IMR-90 (cell line): ENCODE data around the gene CEP83. TPM values are rescaled to one million over a fixed set of nuclear protein-coding genes. Genes with fewer than 3 reads are reported as not detected.

Experiments
- ATAC-seq: fragments of 200-7000 bp; cut with Tn5 transposase; 2 replicates; pipeline ENCODE4 v1.9.1; 2020; ENCODE audit warnings: low read depth, mild to moderate bottlenecking, moderate library complexity
- BruUV-seq: library from RNA; stranded (reverse); fragments of 400-500 nt; replicated peaks from 2 replicates; lab custom pipeline; 2021; lab: Mats Ljungman, UMichigan
- CTCF ChIA-PET: fragments of 300-600 bp; formaldehyde crosslinking; extraction: SDS; loops from one replicate; lab custom pipeline; 2021; ENCODE audit warnings: antibody characterized with exemption; lab: Yijun Ruan, JAX
- POLR2A ChIA-PET: fragments of 300-600 bp; sonication (Branson Sonifier 250); formaldehyde crosslinking; loops from one replicate; lab custom pipeline; 2022; ENCODE audit warnings: antibody characterized with exemption; ENCODE audit not compliant: unreplicated experiment; lab: Charles Lee
- DNase-seq: peaks from one replicate; pipeline ENCODE4 v3.0.0; 2013
- H2AFZ ChIP-seq: replicated peaks from 2 replicates; pipeline ENCODE3; 2013; ENCODE audit warnings: low read length, mild to moderate bottlenecking; ENCODE audit not compliant: poor library complexity
- H2AK5ac ChIP-seq: 2 replicates; pipeline ENCODE4 v1.6.1; 2013; ENCODE audit warnings: low read depth, low read length, inconsistent platforms
- H2AK9ac ChIP-seq: replicated peaks from 2 replicates; pipeline ENCODE3; 2013; ENCODE audit warnings: mild to moderate bottlenecking, low read depth, low read length, moderate library complexity; ENCODE audit not compliant: poor library complexity
- H2BK120ac ChIP-seq: 2 replicates; pipeline ENCODE4 v1.6.1; 2013; ENCODE audit warnings: low read depth, low read length, inconsistent platforms
- H2BK15ac ChIP-seq: 3 replicates; pipeline ENCODE4 v1.6.1; 2013; ENCODE audit warnings: low read depth, low read length, inconsistent platforms
- H2BK20ac ChIP-seq: 2 replicates; pipeline ENCODE4 v1.6.1; 2013; ENCODE audit warnings: low read depth, mild to moderate bottlenecking, inconsistent platforms, low read length, moderate library complexity
- H2BK5ac ChIP-seq: 2 replicates; pipeline ENCODE4 v1.6.1; 2013; ENCODE audit warnings: mild to moderate bottlenecking, low read depth, low read length, inconsistent platforms; ENCODE audit not compliant: poor library complexity, severe bottlenecking
- H3K14ac ChIP-seq: replicated peaks from 2 replicates; pipeline ENCODE4 v1.6.1; 2013; ENCODE audit warnings: low read depth, low read length, inconsistent platforms
- H3K18ac ChIP-seq: 2 replicates; pipeline ENCODE4 v1.6.1; 2013; ENCODE audit warnings: low read depth, low read length, control low read depth
- H3K23ac ChIP-seq: 2 replicates; pipeline ENCODE4 v1.6.1; 2013; ENCODE audit warnings: low read depth, low read length, inconsistent platforms
- H3K27ac ChIP-seq: 2 replicates; pipeline ENCODE4 v1.5.1; 2013; ENCODE audit warnings: mild to moderate bottlenecking, control low read depth, low read length; ENCODE audit not compliant: insufficient read depth
- H3K27me3 ChIP-seq: 2 replicates; pipeline ENCODE4 v1.6.1; 2013; ENCODE audit warnings: low read length; ENCODE audit not compliant: control insufficient read depth, insufficient read depth
- H3K36me3 ChIP-seq: 2 replicates; pipeline ENCODE4 v1.6.1; 2013; ENCODE audit warnings: low read length, mixed read lengths; ENCODE audit not compliant: control insufficient read depth, insufficient read depth
- H3K4ac ChIP-seq: 2 replicates; pipeline ENCODE4 v1.6.1; 2013; ENCODE audit warnings: low read depth, low read length, inconsistent platforms
- H3K4me1 ChIP-seq: 2 replicates; pipeline ENCODE4 v1.6.1; 2013; ENCODE audit warnings: low read length, mixed read lengths; ENCODE audit not compliant: control insufficient read depth, insufficient read depth
- H3K4me2 ChIP-seq: 2 replicates; pipeline ENCODE4 v1.6.1; 2013; ENCODE audit warnings: low read depth, mild to moderate bottlenecking, control low read depth, low read length, moderate library complexity
- H3K4me3 ChIP-seq: 2 replicates; pipeline ENCODE4 v1.5.1; 2013; ENCODE audit warnings: low read depth, mild to moderate bottlenecking, control low read depth, low read length, moderate library complexity; ENCODE audit not compliant: insufficient read depth
- H3K56ac ChIP-seq: 2 replicates; pipeline ENCODE4 v1.6.1; 2013; ENCODE audit warnings: low read length, inconsistent platforms; ENCODE audit not compliant: insufficient read depth; ENCODE audit errors: extremely low read depth
- H3K79me1 ChIP-seq, 2 experiments: 2 replicates each; pipeline ENCODE4 v1.6.1; 2013; ENCODE audit warnings: low read length in 2 of 2, inconsistent platforms in 1 of 2, low read depth in 1 of 2
- H3K9ac ChIP-seq: 2 replicates; pipeline ENCODE4 v1.6.1; 2013; ENCODE audit warnings: low read depth, low read length, control low read depth
- H3K9me1 ChIP-seq: 2 replicates; pipeline ENCODE4 v1.6.1; 2013; ENCODE audit warnings: low read length, inconsistent platforms; ENCODE audit not compliant: insufficient read depth
- H3K9me3 ChIP-seq: 2 replicates; pipeline ENCODE4 v1.6.1; 2013; ENCODE audit warnings: low read length; ENCODE audit not compliant: control insufficient read depth, insufficient read depth
- H4K20me1 ChIP-seq: 2 replicates; pipeline ENCODE4 v1.6.1; 2013; ENCODE audit warnings: low read length, inconsistent platforms; ENCODE audit not compliant: insufficient read depth
- H4K5ac ChIP-seq: 2 replicates; pipeline ENCODE4 v1.6.1; 2013; ENCODE audit warnings: mild to moderate bottlenecking, low read depth, low read length, control low read depth
- H4K8ac ChIP-seq, 2 experiments: 2 replicates each; pipeline ENCODE4 v1.6.1; 2013; ENCODE audit warnings: low read depth in 2 of 2, low read length in 2 of 2, control low read depth in 1 of 2, inconsistent platforms in 1 of 2
- H4K91ac ChIP-seq: 2 replicates; pipeline ENCODE4 v1.6.1; 2013; ENCODE audit warnings: low read depth, low read length, inconsistent platforms; ENCODE audit not compliant: insufficient read depth
- BHLHE40 ChIP-seq: fragments of 150-350 bp; IDR thresholded peaks from 2 replicates; pipeline ENCODE4 v1.6.1; 2016; ENCODE audit warnings: mild to moderate bottlenecking, low read depth, low read length
- CTCF ChIP-seq: conservative IDR thresholded peaks from 2 replicates; pipeline ENCODE4 v1.5.1; 2012; ENCODE audit warnings: mild to moderate bottlenecking, low read depth, low read length, improper control_type of control experiment
- FOS ChIP-seq: fragments of 150-350 bp; IDR thresholded peaks from 2 replicates; pipeline ENCODE4 v1.6.1; 2016; ENCODE audit warnings: low read depth, low read length
- MAZ ChIP-seq: IDR thresholded peaks from 2 replicates; pipeline ENCODE4 v1.6.1; 2012; ENCODE audit warnings: low read depth, mild to moderate bottlenecking, low read length, improper control_type of control experiment, moderate library complexity, borderline replicate concordance
- MXI1 ChIP-seq: IDR thresholded peaks from 2 replicates; pipeline ENCODE4 v1.6.1; 2012; ENCODE audit warnings: low read depth, mild to moderate bottlenecking, low read length, moderate library complexity, borderline replicate concordance
- RAD21 ChIP-seq: IDR thresholded peaks from 2 replicates; pipeline ENCODE4 v1.6.1; 2012; ENCODE audit warnings: low read length, improper control_type of control experiment
- RFX5 ChIP-seq: IDR thresholded peaks from 2 replicates; pipeline ENCODE4 v1.8.0; 2012; ENCODE audit warnings: low read depth, mild to moderate bottlenecking, low read length, moderate library complexity
- SMC3 ChIP-seq: fragments of 150-350 bp; IDR thresholded peaks from 2 replicates; pipeline ENCODE4 v1.6.1; 2016; ENCODE audit warnings: low read depth, mild to moderate bottlenecking, antibody characterized with exemption, low read length, moderate library complexity
- USF2 ChIP-seq: fragments of 150-350 bp; IDR thresholded peaks from 2 replicates; pipeline ENCODE4 v1.6.1; 2017; ENCODE audit warnings: mild to moderate bottlenecking, antibody characterized with exemption, low read length, low read depth
- WGBS, 2 experiments: methylation state at CpG; one replicate each; pipeline versions ENCODE4 v1.1.5 to v1.1.7; 2013; ENCODE audit warnings: missing lambda C conversion rate in 2 of 2; ENCODE audit not compliant: insufficient read length in 1 of 2; ENCODE audit errors: extremely low coverage in 2 of 2; 5-methylcytosine and 5-hydroxymethylcytosine counted together
- dilution Hi-C: fragments of 300-500 bp; cut with HindIII; formaldehyde crosslinking; loops from one replicate; pipeline ENCODE4 v1.14.3; 2018; ENCODE audit warnings: low sequenced_read_pairs; ENCODE audit not compliant: unreplicated experiment
- in situ Hi-C: fragments of 300-500 bp; cut with MboI; formaldehyde crosslinking; loops from 3 replicates; pipeline ENCODE4 v1.14.3; 2019; ENCODE audit warnings: low sequenced_read_pairs, inconsistent platforms, mixed read lengths
- intact Hi-C: fragments of 100-400 bp; cut with micrococcal nuclease; formaldehyde crosslinking; loops from 2 replicates; pipeline ENCODE4 v1.10.0; 2022
- polyA plus RNA-seq, 3 experiments: library from polyadenylated mRNA; depleted of rRNA; stranded (reverse); fragments of >200 nt; gene quantifications; 2 replicates each; pipeline ENCODE4 v1.2.3, GENCODE V29; 2012; ENCODE audit warnings: low replicate concordance in 1 of 3
- total RNA-seq: library from RNA; depleted of rRNA; stranded (reverse); fragments of >200 nt; gene quantifications from 2 replicates; pipeline ENCODE4 v1.2.3, GENCODE V29; 2012

CEP83 gene
- total and polyA plus RNA-seq, 2 of the 4 experiments (the other 2 are of a cell fraction) = 3.9 to 8.9 TPM

GRCh38 chr12:94309373-94309772 lies 150.3 kb downstream of the CEP83 start:
- Histone ChIP-seq H2BK15ac (no peak overlapping the region), H3K4me3 (no peak overlapping the region), H3K9me3 (no peaks in the 10 kb centered on the region), H3K4me1 (peaks cover 7% of the 10 kb centered on the region), H4K20me1 (peaks cover 3% of the 10 kb centered on the region; the same call in 1 of the 2 replicates), H3K4me2 (no peak overlapping the region), H3K79me1 (no peaks in the 10 kb centered on the region), H3K27me3 (no peaks in the 10 kb centered on the region), H2BK120ac (no peak overlapping the region), H4K5ac (no peak overlapping the region), H2AFZ (no peak overlapping the region), H3K23ac (no peak overlapping the region), H3K18ac (no peak overlapping the region), H3K36me3 (no peaks in the 10 kb centered on the region; the same call in 1 of the 2 replicates), H2BK5ac (no peak overlapping the region), H2AK9ac (no peak overlapping the region), H3K27ac (no peak overlapping the region), H3K9me1 (peaks cover 6% of the 10 kb centered on the region), H3K4ac (no peak overlapping the region), H2AK5ac (no peak overlapping the region), H2BK20ac (no peak overlapping the region), H3K56ac (no peak overlapping the region), H3K9ac (no peak overlapping the region), H3K14ac (no peak overlapping the region), H4K8ac (no peak overlapping the region), H4K91ac (no peak overlapping the region)
- POLR2A ChIA-PET = no interaction called here
- no CpG with 5 or more reads among the region's 5 CpGs for WGBS, 2 experiments
- ATAC-seq = no peak
- dilution Hi-C loops = no loop called here
- no peak for DNase-seq
- BruUV-seq = no TSS peak
- TF ChIP-seq RFX5 (no peak), BHLHE40 (no peak), CTCF (no peak), MAZ (no peak), RAD21 (no peak), FOS (no peak), USF2 (no peak), MXI1 (no peak), SMC3 (no peak)
- CTCF ChIA-PET = no interaction called here
- in situ Hi-C loops = no loop called here
- intact Hi-C loops = no loop called here
